Fibroblast of peridontal ligament (primary cell): ENCODE data around the gene ATP9B.

Source experiments
- DNase-seq: peaks from one replicate; pipeline ENCODE4 v3.0.0-alpha.2; 2010; ENCODE audit errors: extremely low read depth

ATP9B gene

GRCh38 chr18:79410731-79411613 is 341.8 kb downstream of the ATP9B start:
- no peak for DNase-seq

- no peak for DNase-seq
Observed at GRCh38 chr18:79411614-79412526, 342.7 kb downstream of the ATP9B start.

GRCh38 chr18:79413025-79413424 is 343.8 kb downstream of the ATP9B start:
- DNase-seq: no peak

- DNase-seq: no peak
Observed at GRCh38 chr18:79413426-79413825, 344.2 kb downstream of the ATP9B start.

- no peak for DNase-seq
Observed at GRCh38 chr18:79413901-79414300, 344.7 kb downstream of the ATP9B start.

- no peak for DNase-seq
Observed at GRCh38 chr18:79416022-79416676, 347.0 kb downstream of the ATP9B start.

GRCh38 chr18:79416677-79417052 is 347.5 kb downstream of the ATP9B start:
- DNase-seq: no peak

- DNase-seq: no peak
Observed at GRCh38 chr18:79418236-79418635, 349.0 kb downstream of the ATP9B start.

GRCh38 chr18:79418642-79419041 is 349.4 kb downstream of the ATP9B start:
- no peak for DNase-seq

- DNase-seq: no peak
Observed at GRCh38 chr18:79420033-79420745, 351.0 kb downstream of the ATP9B start.

GRCh38 chr18:79421275-79421857 is 352.2 kb downstream of the ATP9B start:
- no peak for DNase-seq

- no peak for DNase-seq
Observed at GRCh38 chr18:79422022-79422782, 353.0 kb downstream of the ATP9B start.

- DNase-seq: no peak
Observed at GRCh38 chr18:79422783-79423165, 353.6 kb downstream of the ATP9B start.

GRCh38 chr18:79423211-79424007 is 354.2 kb downstream of the ATP9B start:
- DNase-seq: no peak

GRCh38 chr18:79424008-79424565 is 354.9 kb downstream of the ATP9B start:
- no peak for DNase-seq

GRCh38 chr18:79424880-79425568 is 355.8 kb downstream of the ATP9B start:
- DNase-seq: no peak

- no peak for DNase-seq
Observed at GRCh38 chr18:79425569-79425886, 356.3 kb downstream of the ATP9B start.

- no peak for DNase-seq
Observed at GRCh38 chr18:79426376-79427300, 357.4 kb downstream of the ATP9B start.
